Measurements from ENCODE around the gene MLPH.

MLPH gene

DNA sequence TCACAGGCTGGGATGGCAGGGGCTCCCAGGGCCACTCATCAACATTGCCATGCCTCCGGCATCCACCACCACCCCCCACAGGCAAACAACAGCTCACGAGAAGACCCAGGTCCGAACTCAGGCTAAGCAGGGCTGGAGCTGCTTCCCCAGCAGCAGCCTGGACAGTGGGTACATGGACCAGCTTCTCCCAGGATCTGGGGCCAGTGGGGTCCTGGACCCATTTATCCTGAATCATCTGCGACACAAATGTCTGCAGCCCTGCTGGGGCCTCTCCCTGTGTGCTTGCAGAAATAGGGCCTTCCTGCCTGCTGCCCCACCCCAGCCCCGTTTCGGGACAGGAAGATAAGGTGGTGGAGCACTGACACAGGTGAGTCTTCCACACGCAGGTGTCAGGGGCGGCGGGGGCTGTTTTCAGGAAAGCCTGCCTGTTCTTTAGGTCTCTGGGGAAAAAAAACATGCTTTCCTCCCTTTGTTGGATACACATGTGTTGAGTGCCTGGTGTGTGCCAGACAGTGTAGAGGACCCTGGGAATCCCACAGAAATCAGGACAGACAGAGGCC is 83.8 kb downstream of the MLPH start:
- Histone ChIP-seq H3K4me3 (ENCODE audit: insufficient read depth, low read depth, low read length, poor library complexity, severe bottlenecking) (no peak overlapping the region), H3K36me3 (ENCODE audit: control insufficient read depth, insufficient read depth, low read length) (no peaks in the 10 kb centered on the region), H3K9me3 (ENCODE audit: control insufficient read depth, low read length) (no peaks in the 10 kb centered on the region), H3K27me3 (replicated peaks; ENCODE audit: control insufficient read depth, insufficient read depth, low read length, poor library complexity, severe bottlenecking) (no peaks in the 10 kb centered on the region), H3K27ac (ENCODE audit: insufficient read depth, low read length, poor library complexity, severe bottlenecking) (no peak overlapping the region), H3K4me1 (ENCODE audit: control insufficient read depth, insufficient read depth, low read length, poor library complexity, severe bottlenecking) (peaks cover 6% of the 10 kb centered on the region)
- DNase-seq, result no peak

- no peak overlapping the region for H3K27ac ChIP-seq (ENCODE audit: insufficient read depth, low read length, poor library complexity, severe bottlenecking)
- H3K36me3 ChIP-seq (ENCODE audit: control insufficient read depth, insufficient read depth, low read length), result no peaks in the 10 kb centered on the region
- H3K4me1 ChIP-seq (ENCODE audit: control insufficient read depth, insufficient read depth, low read length, poor library complexity, severe bottlenecking), result peaks cover 6% of the 10 kb centered on the region
- no peaks in the 10 kb centered on the region for H3K9me3 ChIP-seq (ENCODE audit: control insufficient read depth, low read length)
- no peak for DNase-seq
- no peak overlapping the region for H3K4me3 ChIP-seq (ENCODE audit: insufficient read depth, low read depth, low read length, poor library complexity, severe bottlenecking)
- H3K27me3 ChIP-seq (replicated peaks; ENCODE audit: control insufficient read depth, insufficient read depth, low read length, poor library complexity, severe bottlenecking), result no peaks in the 10 kb centered on the region
These were observed 84.5 kb downstream of the MLPH start for GRCh38 chr2:237571551-237571950.

- Histone ChIP-seq H3K36me3 (ENCODE audit: control insufficient read depth, insufficient read depth, low read length) (no peaks in the 10 kb centered on the region), H3K4me1 (ENCODE audit: control insufficient read depth, insufficient read depth, low read length, poor library complexity, severe bottlenecking) (peaks cover 6% of the 10 kb centered on the region), H3K9me3 (ENCODE audit: control insufficient read depth, low read length) (no peaks in the 10 kb centered on the region), H3K27ac (ENCODE audit: insufficient read depth, low read length, poor library complexity, severe bottlenecking) (no peak overlapping the region), H3K27me3 (replicated peaks; ENCODE audit: control insufficient read depth, insufficient read depth, low read length, poor library complexity, severe bottlenecking) (no peaks in the 10 kb centered on the region), H3K4me3 (ENCODE audit: insufficient read depth, low read depth, low read length, poor library complexity, severe bottlenecking) (no peak overlapping the region)
- DNase-seq, result peak; percentile 53 to 73 (median 58)
These were observed 85.1 kb downstream of the MLPH start for GRCh38 chr2:237572021-237572741.

DNA sequence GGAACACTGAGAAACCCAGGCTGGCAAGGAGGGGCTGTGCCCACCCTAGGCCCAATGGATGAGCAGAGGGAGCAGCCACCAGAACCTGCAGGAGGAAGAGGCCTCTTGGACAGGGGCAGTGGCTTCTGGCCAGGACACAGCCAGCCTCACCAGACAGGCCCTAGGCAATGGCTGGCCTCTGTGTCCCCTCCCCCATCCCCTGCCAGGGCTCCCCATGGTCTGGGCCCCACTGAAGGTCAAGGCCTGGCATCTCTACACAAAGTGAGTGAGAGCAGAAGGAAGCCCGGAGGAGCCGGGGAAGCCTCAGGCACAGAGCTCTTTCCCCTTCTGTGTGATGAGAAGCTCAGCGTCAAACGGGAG is 85.7 kb downstream of the MLPH start:
- Histone ChIP-seq H3K36me3 (ENCODE audit: control insufficient read depth, insufficient read depth, low read length) (no peaks in the 10 kb centered on the region), H3K27me3 (replicated peaks; ENCODE audit: control insufficient read depth, insufficient read depth, low read length, poor library complexity, severe bottlenecking) (no peaks in the 10 kb centered on the region), H3K4me1 (ENCODE audit: control insufficient read depth, insufficient read depth, low read length, poor library complexity, severe bottlenecking) (peaks cover 6% of the 10 kb centered on the region), H3K27ac (ENCODE audit: insufficient read depth, low read length, poor library complexity, severe bottlenecking) (no peak overlapping the region), H3K9me3 (ENCODE audit: control insufficient read depth, low read length) (no peaks in the 10 kb centered on the region), H3K4me3 (ENCODE audit: insufficient read depth, low read depth, low read length, poor library complexity, severe bottlenecking) (no peak overlapping the region)
- DNase-seq, result no peak

GRCh38 chr2:237573721-237574415 is 86.8 kb downstream of the MLPH start:
- no peaks in the 10 kb centered on the region for H3K36me3 ChIP-seq (ENCODE audit: control insufficient read depth, insufficient read depth, low read length)
- peaks cover 6% of the 10 kb centered on the region for H3K4me1 ChIP-seq (ENCODE audit: control insufficient read depth, insufficient read depth, low read length, poor library complexity, severe bottlenecking)
- no peaks in the 10 kb centered on the region for H3K9me3 ChIP-seq (ENCODE audit: control insufficient read depth, low read length)
- no peak for DNase-seq
- no peak overlapping the region for H3K27ac ChIP-seq (ENCODE audit: insufficient read depth, low read length, poor library complexity, severe bottlenecking)
- H3K4me3 ChIP-seq (ENCODE audit: insufficient read depth, low read depth, low read length, poor library complexity, severe bottlenecking), result no peak overlapping the region
- H3K27me3 ChIP-seq (replicated peaks; ENCODE audit: control insufficient read depth, insufficient read depth, low read length, poor library complexity, severe bottlenecking), result no peaks in the 10 kb centered on the region

DNA sequence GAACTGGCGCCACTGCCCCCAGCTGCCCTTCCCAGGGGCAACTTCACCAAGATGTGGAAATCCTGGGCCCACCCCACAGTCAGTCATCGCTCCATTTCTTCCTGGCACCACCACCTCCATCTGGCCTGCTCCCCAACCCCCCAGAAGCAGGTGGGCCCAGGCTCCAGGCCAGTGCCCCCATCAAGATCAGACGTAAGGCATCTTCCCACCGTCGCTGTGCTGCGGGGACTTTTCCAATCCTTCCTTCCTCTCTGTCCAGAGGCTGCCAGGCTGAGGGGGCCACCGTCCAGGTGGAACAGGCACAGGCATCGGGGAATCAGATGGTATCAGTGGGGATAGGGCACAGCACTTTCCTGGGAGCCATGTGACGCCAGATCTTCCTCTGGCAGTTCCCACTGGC is 87.4 kb downstream of the MLPH start:
- no peaks in the 10 kb centered on the region for H3K27me3 ChIP-seq (replicated peaks; ENCODE audit: control insufficient read depth, insufficient read depth, low read length, poor library complexity, severe bottlenecking)
- H3K4me3 ChIP-seq (ENCODE audit: insufficient read depth, low read depth, low read length, poor library complexity, severe bottlenecking), result no peak overlapping the region
- H3K9me3 ChIP-seq (ENCODE audit: control insufficient read depth, low read length), result no peaks in the 10 kb centered on the region
- no peaks in the 10 kb centered on the region for H3K36me3 ChIP-seq (ENCODE audit: control insufficient read depth, insufficient read depth, low read length)
- no peak overlapping the region for H3K27ac ChIP-seq (ENCODE audit: insufficient read depth, low read length, poor library complexity, severe bottlenecking)
- no peak for DNase-seq
- H3K4me1 ChIP-seq (ENCODE audit: control insufficient read depth, insufficient read depth, low read length, poor library complexity, severe bottlenecking), result peaks cover 6% of the 10 kb centered on the region

- Histone ChIP-seq H3K9me3 (ENCODE audit: control insufficient read depth, low read length) (no peaks in the 10 kb centered on the region), H3K4me1 (ENCODE audit: control insufficient read depth, insufficient read depth, low read length, poor library complexity, severe bottlenecking) (peaks cover 6% of the 10 kb centered on the region), H3K4me3 (ENCODE audit: insufficient read depth, low read depth, low read length, poor library complexity, severe bottlenecking) (no peak overlapping the region), H3K36me3 (ENCODE audit: control insufficient read depth, insufficient read depth, low read length) (no peaks in the 10 kb centered on the region), H3K27ac (ENCODE audit: insufficient read depth, low read length, poor library complexity, severe bottlenecking) (no peak overlapping the region), H3K27me3 (replicated peaks; ENCODE audit: control insufficient read depth, insufficient read depth, low read length, poor library complexity, severe bottlenecking) (no peaks in the 10 kb centered on the region)
- no peak for DNase-seq
These were observed 88.1 kb downstream of the MLPH start for GRCh38 chr2:237574894-237575868.

- H3K36me3 ChIP-seq (ENCODE audit: control insufficient read depth, insufficient read depth, low read length), result no peaks in the 10 kb centered on the region
- no peak overlapping the region for H3K4me3 ChIP-seq (ENCODE audit: insufficient read depth, low read depth, low read length, poor library complexity, severe bottlenecking)
- no peaks in the 10 kb centered on the region for H3K9me3 ChIP-seq (ENCODE audit: control insufficient read depth, low read length)
- H3K27me3 ChIP-seq (replicated peaks; ENCODE audit: control insufficient read depth, insufficient read depth, low read length, poor library complexity, severe bottlenecking), result no peaks in the 10 kb centered on the region
- H3K4me1 ChIP-seq (ENCODE audit: control insufficient read depth, insufficient read depth, low read length, poor library complexity, severe bottlenecking), result peaks cover 6% of the 10 kb centered on the region
- H3K27ac ChIP-seq (ENCODE audit: insufficient read depth, low read length, poor library complexity, severe bottlenecking), result no peak overlapping the region
- no peak for DNase-seq
These were observed 89.1 kb downstream of the MLPH start for GRCh38 chr2:237575869-237576862.

DNA sequence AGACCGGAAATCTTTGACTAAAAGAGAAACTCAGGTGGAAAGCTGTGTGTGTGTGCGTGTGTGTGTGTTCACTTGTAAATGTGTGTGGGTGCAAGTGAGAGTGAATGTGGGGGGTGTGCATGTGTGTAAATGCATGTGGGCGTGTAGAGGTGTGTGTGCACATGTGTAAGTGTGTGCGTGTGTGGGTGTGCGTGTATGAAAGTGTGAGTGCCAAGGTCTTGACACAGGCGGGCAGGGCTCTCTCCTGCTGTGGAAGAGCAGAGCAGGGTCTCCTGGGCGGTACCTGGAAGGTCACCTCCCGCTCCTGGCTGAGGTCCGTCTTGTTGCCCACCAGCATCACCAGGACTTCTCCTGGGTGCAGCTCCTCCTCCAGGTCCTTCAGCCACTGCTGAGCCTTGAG is 89.9 kb downstream of the MLPH start:
- Histone ChIP-seq H3K27ac (ENCODE audit: insufficient read depth, low read length, poor library complexity, severe bottlenecking) (no peak overlapping the region), H3K9me3 (ENCODE audit: control insufficient read depth, low read length) (no peaks in the 10 kb centered on the region), H3K27me3 (replicated peaks; ENCODE audit: control insufficient read depth, insufficient read depth, low read length, poor library complexity, severe bottlenecking) (no peaks in the 10 kb centered on the region), H3K4me3 (ENCODE audit: insufficient read depth, low read depth, low read length, poor library complexity, severe bottlenecking) (no peak overlapping the region), H3K36me3 (ENCODE audit: control insufficient read depth, insufficient read depth, low read length) (no peaks in the 10 kb centered on the region), H3K4me1 (ENCODE audit: control insufficient read depth, insufficient read depth, low read length, poor library complexity, severe bottlenecking) (peaks cover 2% of the 10 kb centered on the region)
- DNase-seq, result no peak
